H9 (cell line): ENCODE results near the gene SLC18B1. TPM values are rescaled to one million over a fixed set of nuclear protein-coding genes. Genes with fewer than 3 reads are reported as not detected.

Experiments used
- DNase-seq: peaks from one replicate; pipeline ENCODE4 v3.0.0-alpha.2; 2017
- H2AFZ ChIP-seq: one replicate; pipeline ENCODE4 v1.6.1; 2013; ENCODE audit warnings: mild to moderate bottlenecking, low read length, control low read depth, moderate library complexity
- H2AK5ac ChIP-seq: 2 replicates; pipeline ENCODE4 v1.6.1; 2013; ENCODE audit warnings: low read length, control low read depth, mixed read lengths; ENCODE audit not compliant: insufficient read length
- H2BK120ac ChIP-seq: one replicate; pipeline ENCODE4 v1.6.1; 2013; ENCODE audit warnings: low read depth, mild to moderate bottlenecking, low read length, control low read depth, inconsistent platforms; ENCODE audit not compliant: poor library complexity, severe bottlenecking
- H2BK12ac ChIP-seq: 2 replicates; pipeline ENCODE4 v1.6.1; 2013; ENCODE audit warnings: low read length, control low read depth, mixed read lengths, low read depth; ENCODE audit not compliant: insufficient read length
- H2BK15ac ChIP-seq: 2 replicates; pipeline ENCODE4 v1.6.1; 2013; ENCODE audit warnings: low read depth, low read length, control low read depth
- H2BK20ac ChIP-seq: one replicate; pipeline ENCODE4 v1.6.1; 2013; ENCODE audit warnings: low read depth, mild to moderate bottlenecking, low read length, control low read depth, inconsistent platforms; ENCODE audit not compliant: poor library complexity, severe bottlenecking
- H2BK5ac ChIP-seq: 2 replicates; pipeline ENCODE4 v1.6.1; 2013; ENCODE audit warnings: low read length, control low read depth, mixed read lengths; ENCODE audit not compliant: insufficient read length
- H3K14ac ChIP-seq: 2 replicates; pipeline ENCODE4 v1.6.1; 2013; ENCODE audit warnings: low read length, control low read depth; ENCODE audit not compliant: insufficient read depth
- H3K18ac ChIP-seq: 2 replicates; pipeline ENCODE4 v1.6.1; 2013; ENCODE audit warnings: low read depth, mild to moderate bottlenecking, mixed read lengths, low read length, control low read depth; ENCODE audit not compliant: insufficient read length
- H3K23ac ChIP-seq: 2 replicates; pipeline ENCODE4 v1.6.1; 2013; ENCODE audit warnings: low read length, control low read depth, mixed read lengths, low read depth; ENCODE audit not compliant: insufficient read length
- H3K23me2 ChIP-seq: 2 replicates; pipeline ENCODE4 v1.6.1; 2013; ENCODE audit warnings: low read depth, mild to moderate bottlenecking, mixed read lengths, low read length, control low read depth; ENCODE audit not compliant: insufficient read length, poor library complexity, severe bottlenecking
- H3K27ac ChIP-seq: 2 replicates; pipeline ENCODE4 v1.5.1; 2013; ENCODE audit warnings: low read length, control low read depth, mixed read lengths, low read depth; ENCODE audit not compliant: insufficient read length
- H3K27me3 ChIP-seq: 2 replicates; pipeline ENCODE4 v1.6.1; 2013; ENCODE audit warnings: low read length, control low read depth, inconsistent platforms; ENCODE audit not compliant: insufficient read depth
- H3K4ac ChIP-seq: 2 replicates; pipeline ENCODE4 v1.6.1; 2013; ENCODE audit warnings: low read depth, mild to moderate bottlenecking, control low read depth, inconsistent platforms, low read length, moderate library complexity
- H3K4me1 ChIP-seq: 2 replicates; pipeline ENCODE4 v1.6.1; 2013; ENCODE audit warnings: low read length, control low read depth, inconsistent platforms; ENCODE audit not compliant: insufficient read depth
- H3K4me2 ChIP-seq: 2 replicates; pipeline ENCODE4 v1.6.1; 2013; ENCODE audit warnings: low read length, control low read depth, mixed read lengths; ENCODE audit not compliant: insufficient read length, insufficient read depth
- H3K56ac ChIP-seq: 2 replicates; pipeline ENCODE4 v1.6.1; 2013; ENCODE audit warnings: low read depth, mild to moderate bottlenecking, mixed read lengths, low read length, control low read depth; ENCODE audit not compliant: insufficient read length
- H3K79me1 ChIP-seq: 2 replicates; pipeline ENCODE4 v1.6.1; 2013; ENCODE audit warnings: low read depth, mild to moderate bottlenecking, moderate library complexity, low read length, control low read depth, inconsistent platforms; ENCODE audit not compliant: insufficient read depth, poor library complexity, severe bottlenecking
- H3K79me2 ChIP-seq: 2 replicates; pipeline ENCODE4 v1.6.1; 2013; ENCODE audit warnings: low read length, control low read depth, inconsistent platforms; ENCODE audit not compliant: insufficient read depth
- H3K9ac ChIP-seq: 2 replicates; pipeline ENCODE4 v1.6.1; 2013; ENCODE audit warnings: low read length, control low read depth, mixed read lengths; ENCODE audit not compliant: insufficient read length; ENCODE audit errors: extremely low read depth
- H3K9me3 ChIP-seq: one replicate; pipeline ENCODE4 v1.6.1; 2013; ENCODE audit warnings: low read depth, low read length, inconsistent platforms; ENCODE audit not compliant: control insufficient read depth
- H3T11ph ChIP-seq: one replicate; pipeline ENCODE4 v1.6.1; 2013; ENCODE audit warnings: mild to moderate bottlenecking, low read length, control low read depth, inconsistent platforms
- H4K20me1 ChIP-seq: one replicate; pipeline ENCODE4 v1.6.1; 2013; ENCODE audit not compliant: control insufficient read depth, insufficient read length, insufficient read depth
- H4K5ac ChIP-seq: 2 replicates; pipeline ENCODE4 v1.6.1; 2013; ENCODE audit warnings: low read depth, mild to moderate bottlenecking, mixed read lengths, low read length, control low read depth; ENCODE audit not compliant: insufficient read length
- H4K8ac ChIP-seq: replicated peaks from 2 replicates; pipeline ENCODE4 v1.6.1; 2013; ENCODE audit warnings: low read length, control low read depth, mixed read lengths, low read depth; ENCODE audit not compliant: insufficient read length
- H4K91ac ChIP-seq: 2 replicates; pipeline ENCODE4 v1.6.1; 2013; ENCODE audit warnings: low read depth, mild to moderate bottlenecking, moderate library complexity, mixed read lengths, low read length, control low read depth; ENCODE audit not compliant: insufficient read length
- H3K27ac Mint-ChIP-seq, 3 experiments: 2 replicates in 2 of 3; 3 replicates in 1 of 3; pipeline ENCODE4 v1.8.0; 2020 to 2021; ENCODE audit warnings: mixed read lengths in 3 of 3, mild to moderate bottlenecking in 1 of 3, moderate library complexity in 1 of 3
- H3K27me3 Mint-ChIP-seq: 2 replicates; pipeline ENCODE4 v1.8.0; 2021; ENCODE audit warnings: low read depth, mild to moderate bottlenecking, moderate library complexity, mixed read lengths
- H3K36me3 Mint-ChIP-seq, 3 experiments: 2 replicates in 2 of 3; 3 replicates in 1 of 3; pipeline ENCODE4 v1.8.0; 2020 to 2021; ENCODE audit warnings: low read depth in 3 of 3, mixed read lengths in 3 of 3; ENCODE audit not compliant: insufficient read depth in 1 of 3
- H3K4me1 Mint-ChIP-seq, 2 experiments: 2 replicates each; pipeline ENCODE4 v1.8.0; 2020; ENCODE audit warnings: mixed read lengths in 2 of 2
- H3K4me3 Mint-ChIP-seq, 2 experiments: 2 replicates in 1 of 2; 3 replicates in 1 of 2; pipeline ENCODE4 v1.8.0; 2020 to 2021; ENCODE audit warnings: mild to moderate bottlenecking in 2 of 2, mixed read lengths in 2 of 2, moderate library complexity in 1 of 2
- H3K9me3 Mint-ChIP-seq, 2 experiments: 2 replicates in 1 of 2; 3 replicates in 1 of 2; pipeline ENCODE4 v1.8.0; 2020; ENCODE audit warnings: mild to moderate bottlenecking in 2 of 2, mixed read lengths in 2 of 2, moderate library complexity in 1 of 2
- whole genome bisulfite sequencing: extraction: QIAGEN DNeasy Blood & Tissue Kit; methylation state at CpG from one replicate; pipeline ENCODE4 v1.1.7; 2013; ENCODE audit warnings: missing lambda C conversion rate, low lambda C conversion rate, mixed read lengths; ENCODE audit not compliant: insufficient read length; ENCODE audit errors: extremely low coverage; 5-methylcytosine and 5-hydroxymethylcytosine counted together
- total RNA-seq: library from RNA; stranded (reverse); gene quantifications from 2 replicates; pipeline ENCODE4 v1.2.1, GENCODE V29; 2021
- TF ChIP-seq, protein P1 (sequence below): fragments of 200-600 bp; sonication (generic); conservative IDR thresholded peaks from 3 replicates; pipeline ENCODE4 v1.8.0; 2021; ENCODE audit warnings: antibody characterized with exemption, mild to moderate bottlenecking

The SLC18B1 gene
- total RNA-seq, 1 experiment from 2014 or later = 19.8 TPM

DNA sequence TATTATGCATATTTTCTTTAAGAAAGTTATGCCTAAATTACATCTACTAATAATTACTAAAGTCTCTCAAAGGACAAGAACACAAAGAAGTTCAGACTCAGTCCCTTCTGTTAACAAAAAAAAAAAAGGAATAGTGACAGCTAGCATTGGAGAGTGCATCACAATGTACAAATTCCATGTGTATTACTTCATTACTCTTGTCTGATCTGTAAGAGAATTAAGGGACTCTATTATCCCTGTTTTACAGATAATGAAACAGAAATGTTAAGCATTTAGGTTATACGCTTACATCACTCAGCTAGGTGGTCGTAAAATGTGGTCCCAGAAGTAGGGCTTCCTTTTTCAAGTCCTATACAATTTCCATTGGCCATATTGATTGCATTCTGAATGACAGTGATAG, 67.4 kb downstream of the SLC18B1 start:
- H2BK5ac ChIP-seq = no peak overlapping the region
- DNase-seq = no peak
- H3K18ac ChIP-seq = no peak overlapping the region
- no peak overlapping the region for H3K4me2 ChIP-seq
- no peak overlapping the region for H3K4me3 Mint-ChIP-seq
- no peak overlapping the region for H3K56ac ChIP-seq
- H3K4me1 ChIP-seq = no peaks in the 10 kb centered on the region
- no peak overlapping the region for H3K27ac Mint-ChIP-seq
- no peak overlapping the region for H3K9ac ChIP-seq
- H2AFZ ChIP-seq = no peak overlapping the region
- H4K20me1 ChIP-seq = no peaks in the 10 kb centered on the region
- H3K9me3 ChIP-seq = no peaks in the 10 kb centered on the region
- no peak overlapping the region for H2BK12ac ChIP-seq
- no peak overlapping the region for H3T11ph ChIP-seq
- no peak overlapping the region for H3K27ac ChIP-seq
- no peak overlapping the region for H2AK5ac ChIP-seq
- no peaks in the 10 kb centered on the region for H3K27me3 ChIP-seq
- no peak overlapping the region for H3K4ac ChIP-seq
- no peak overlapping the region for H2BK15ac ChIP-seq
- no peaks in the 10 kb centered on the region for H3K79me2 ChIP-seq
- H3K14ac ChIP-seq = no peak overlapping the region
- no peaks in the 10 kb centered on the region for H3K4me1 Mint-ChIP-seq
- no peak overlapping the region for H2BK120ac ChIP-seq
- TF ChIP-seq, protein P1, sequence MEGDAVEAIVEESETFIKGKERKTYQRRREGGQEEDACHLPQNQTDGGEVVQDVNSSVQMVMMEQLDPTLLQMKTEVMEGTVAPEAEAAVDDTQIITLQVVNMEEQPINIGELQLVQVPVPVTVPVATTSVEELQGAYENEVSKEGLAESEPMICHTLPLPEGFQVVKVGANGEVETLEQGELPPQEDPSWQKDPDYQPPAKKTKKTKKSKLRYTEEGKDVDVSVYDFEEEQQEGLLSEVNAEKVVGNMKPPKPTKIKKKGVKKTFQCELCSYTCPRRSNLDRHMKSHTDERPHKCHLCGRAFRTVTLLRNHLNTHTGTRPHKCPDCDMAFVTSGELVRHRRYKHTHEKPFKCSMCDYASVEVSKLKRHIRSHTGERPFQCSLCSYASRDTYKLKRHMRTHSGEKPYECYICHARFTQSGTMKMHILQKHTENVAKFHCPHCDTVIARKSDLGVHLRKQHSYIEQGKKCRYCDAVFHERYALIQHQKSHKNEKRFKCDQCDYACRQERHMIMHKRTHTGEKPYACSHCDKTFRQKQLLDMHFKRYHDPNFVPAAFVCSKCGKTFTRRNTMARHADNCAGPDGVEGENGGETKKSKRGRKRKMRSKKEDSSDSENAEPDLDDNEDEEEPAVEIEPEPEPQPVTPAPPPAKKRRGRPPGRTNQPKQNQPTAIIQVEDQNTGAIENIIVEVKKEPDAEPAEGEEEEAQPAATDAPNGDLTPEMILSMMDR = no peak
- no peaks in the 10 kb centered on the region for H3K23me2 ChIP-seq
- H3K9me3 Mint-ChIP-seq = no peaks in the 10 kb centered on the region
- no peaks in the 10 kb centered on the region for H3K27me3 Mint-ChIP-seq
- H3K23ac ChIP-seq = no peak overlapping the region
- no peak overlapping the region for H4K8ac ChIP-seq
- H3K79me1 ChIP-seq = no peaks in the 10 kb centered on the region
- no peak overlapping the region for H2BK20ac ChIP-seq
- H4K91ac ChIP-seq = no peak overlapping the region
- no CpG with 5 or more reads among the region's 2 CpGs for WGBS
- no peaks in the 10 kb centered on the region for H3K36me3 Mint-ChIP-seq
- no peak overlapping the region for H4K5ac ChIP-seq
